Glomerular visceral epithelial cell (primary cell): Measurements from ENCODE around the gene MIPEP.
"Not testable (repeated sequence)": the region's sequence is repeated elsewhere in the genome, so short reads cannot be mapped to it uniquely, and the experiment has no call there.

Experiments
- DNase-seq: peaks from one replicate; pipeline ENCODE4 v3.0.0-alpha.2; 2016; ENCODE audit errors: extremely low spot score

The MIPEP gene

DNA sequence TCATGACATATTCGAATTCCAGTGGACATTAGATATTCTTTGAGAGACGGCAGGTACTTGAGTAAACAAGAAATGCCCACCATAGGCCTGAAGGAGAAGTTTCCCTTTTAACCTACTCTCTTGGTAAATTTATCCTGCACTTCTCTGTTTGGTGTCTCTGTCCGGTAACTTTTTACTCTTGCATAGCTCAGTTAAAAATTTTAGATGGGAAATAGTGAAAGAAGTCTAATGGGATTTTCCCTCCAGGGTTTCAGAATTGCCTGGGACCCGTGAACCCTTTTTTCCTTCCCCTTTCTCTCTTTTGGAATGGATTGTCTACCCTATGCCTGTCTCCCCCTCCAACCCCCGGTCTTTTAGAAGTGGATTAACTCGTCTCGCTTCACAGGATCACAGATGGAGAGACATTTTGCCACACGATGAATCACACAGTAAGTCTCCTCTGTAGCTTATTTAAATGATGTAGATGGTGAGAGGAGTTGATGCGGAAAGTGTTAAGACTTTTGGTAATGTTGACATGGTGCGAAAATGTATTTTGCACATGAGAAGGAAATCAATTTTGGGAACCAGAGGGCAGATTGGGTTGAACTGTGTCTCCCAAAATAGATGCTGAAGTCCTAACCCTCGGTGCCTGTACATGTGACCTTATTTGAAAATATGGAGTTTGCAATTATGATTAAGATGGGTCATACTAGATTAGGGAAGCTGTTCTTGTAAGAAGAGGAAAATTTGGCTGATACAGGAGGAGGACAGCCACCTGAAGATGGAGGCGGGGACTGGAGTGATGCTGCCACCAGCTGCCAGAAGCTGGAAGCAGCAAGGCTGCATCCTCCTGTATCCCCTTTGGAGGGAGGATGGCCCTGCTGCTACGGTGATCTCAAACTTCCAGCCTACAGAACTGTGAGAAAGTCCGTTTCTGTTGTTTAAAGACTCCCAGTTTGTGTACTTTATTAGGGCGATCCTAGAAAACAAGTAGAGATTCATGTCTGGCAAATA, 711 bp upstream of the MIPEP start:
- DNase-seq = peak; percentile 59

DNA sequence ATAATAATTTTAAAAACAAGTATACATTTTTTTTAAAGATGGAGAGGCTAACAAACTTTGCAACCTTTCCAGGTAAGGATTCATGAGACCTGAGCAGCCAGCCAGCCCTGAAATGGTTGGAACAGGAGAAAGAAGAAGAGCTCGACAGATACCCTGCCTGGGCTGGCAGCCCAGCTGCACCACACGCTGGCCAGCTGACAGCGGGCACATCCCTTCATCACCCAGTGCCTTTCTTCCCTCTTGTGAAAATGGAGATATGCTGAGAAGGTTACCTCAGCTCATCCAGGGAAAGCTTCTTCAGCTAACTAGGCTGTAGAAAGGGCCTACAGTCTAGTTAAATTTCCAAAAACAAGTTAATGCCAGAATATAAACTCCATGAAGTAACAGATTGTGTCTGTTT, 4.8 kb downstream of the MIPEP start:
- not testable (repeated sequence) for DNase-seq

DNA sequence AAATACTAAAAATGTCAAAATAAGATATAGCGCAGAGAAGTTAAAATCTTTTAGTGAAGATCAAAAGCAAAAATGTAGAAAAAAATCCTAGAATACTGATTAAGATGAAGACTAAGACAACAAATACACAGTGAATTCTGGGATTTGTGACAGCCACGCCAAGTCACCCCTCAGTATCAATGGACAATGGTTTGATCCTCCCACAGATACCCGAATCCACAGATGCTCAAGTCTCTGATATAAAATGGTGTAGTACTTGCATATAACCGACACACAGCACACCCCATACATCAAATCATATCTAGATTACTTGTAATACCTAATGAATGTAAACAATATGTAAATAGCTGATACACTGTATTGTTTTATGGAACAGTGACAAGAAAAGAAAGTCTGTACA, 5.9 kb downstream of the MIPEP start:
- DNase-seq = no peak

DNA sequence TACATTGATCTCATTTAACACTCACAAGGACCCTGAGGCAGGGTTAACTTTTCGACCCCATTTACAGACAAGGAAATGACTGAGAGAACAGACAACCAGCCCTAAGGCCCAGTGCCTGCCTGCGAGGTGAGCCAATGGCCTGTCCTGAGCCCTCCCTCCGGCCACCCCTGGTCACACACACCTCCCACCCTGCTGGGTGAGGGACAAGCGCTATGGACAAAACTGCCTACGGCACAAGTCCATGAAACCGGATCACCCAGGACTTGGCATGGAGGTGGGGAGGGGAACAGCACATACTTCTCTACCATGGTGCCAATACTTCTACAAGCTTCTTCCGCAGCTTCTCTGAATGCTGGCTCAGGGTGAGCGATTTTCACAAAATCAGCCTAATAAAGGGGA, 7.8 kb downstream of the MIPEP start:
- not testable (repeated sequence) for DNase-seq

- not testable (repeated sequence) for DNase-seq
Measured at GRCh38 chr13:23880493-23881401, 8.5 kb downstream of the MIPEP start.

DNA sequence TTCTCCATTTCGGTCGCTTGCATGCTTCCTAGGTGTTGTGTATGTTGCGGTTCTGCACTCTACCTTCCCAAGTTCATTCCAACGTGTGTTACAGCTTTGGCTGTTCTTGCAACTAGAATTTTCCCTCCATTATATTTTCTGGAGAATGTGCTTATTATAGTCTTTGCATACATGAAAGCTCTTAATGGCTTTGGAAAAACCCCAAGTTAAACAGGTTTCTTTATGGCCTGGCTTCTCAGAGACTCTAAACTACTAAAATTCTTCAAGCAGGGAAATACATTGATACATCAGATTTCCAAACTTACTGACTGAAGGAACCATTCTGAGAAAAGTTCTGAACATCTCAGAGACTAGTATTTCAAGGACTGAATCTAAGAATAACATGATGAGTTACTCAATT, 11.9 kb downstream of the MIPEP start:
- DNase-seq = no peak

DNA sequence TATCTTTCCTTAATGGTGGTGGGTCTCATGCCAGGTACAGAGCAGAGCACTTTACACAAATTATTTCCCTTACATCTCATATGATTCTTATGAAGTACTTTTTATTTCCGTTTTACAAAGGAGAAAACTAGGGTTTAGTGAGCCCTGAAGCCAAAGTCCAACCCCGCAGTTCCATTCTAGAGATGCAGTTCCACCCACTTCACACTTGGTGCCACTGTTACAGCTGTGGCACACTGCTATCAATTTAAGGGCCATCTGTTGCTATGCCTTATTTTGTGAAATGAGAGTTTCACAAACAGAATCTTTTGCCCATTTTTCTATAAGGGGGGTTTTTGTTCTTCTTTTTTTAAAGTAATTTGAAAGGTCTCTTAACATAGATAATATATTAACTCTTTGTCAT, 12.9 kb downstream of the MIPEP start:
- DNase-seq = peak; percentile 25

- DNase-seq = peak; percentile 23
Measured at GRCh38 chr13:23871616-23872220, 17.5 kb downstream of the MIPEP start.

DNA sequence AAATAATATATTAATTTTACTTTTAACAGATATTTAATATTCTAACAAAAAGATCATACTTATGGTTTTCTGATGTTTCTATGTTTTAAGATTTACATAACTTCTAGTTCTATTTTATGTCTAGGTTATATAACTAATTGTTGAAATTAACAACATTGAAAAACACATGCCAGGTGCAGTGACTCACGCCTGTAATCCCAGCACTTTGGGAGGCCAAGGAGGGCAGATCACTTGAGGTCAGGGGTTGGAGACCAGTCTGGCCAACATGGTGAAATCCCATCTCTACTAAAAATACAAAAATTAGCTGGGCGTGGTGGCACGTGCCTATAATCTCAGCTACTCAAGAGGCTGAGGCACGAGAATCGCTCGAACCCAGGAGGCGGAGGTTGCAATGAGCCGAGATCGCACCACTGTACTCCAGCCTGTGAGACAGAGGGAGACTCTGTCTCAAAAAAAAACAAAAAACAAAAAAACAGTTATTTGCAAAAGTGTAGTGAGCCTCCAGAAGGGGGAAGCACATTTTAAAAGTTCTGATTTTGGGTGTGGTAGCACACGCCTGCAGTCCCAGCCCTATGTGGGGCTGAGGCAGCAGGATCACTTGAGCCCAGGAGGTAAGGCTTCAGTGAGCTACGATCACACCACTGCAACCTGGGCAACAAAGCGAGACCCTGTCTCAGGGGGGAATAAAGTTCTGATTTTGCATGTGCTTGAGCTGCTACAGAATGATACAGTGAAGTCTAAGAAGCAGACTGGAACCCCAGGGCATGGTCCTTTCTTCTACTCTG, 18.7 kb downstream of the MIPEP start:
- no peak for DNase-seq

- peak; percentile 57 for DNase-seq
Measured at GRCh38 chr13:23868521-23868920, 20.7 kb downstream of the MIPEP start.

- peak; percentile 29 for DNase-seq
Measured at GRCh38 chr13:23867027-23867491, 22.1 kb downstream of the MIPEP start.

GRCh38 chr13:23866420-23867026, 22.7 kb downstream of the MIPEP start:
- DNase-seq = no peak

DNA sequence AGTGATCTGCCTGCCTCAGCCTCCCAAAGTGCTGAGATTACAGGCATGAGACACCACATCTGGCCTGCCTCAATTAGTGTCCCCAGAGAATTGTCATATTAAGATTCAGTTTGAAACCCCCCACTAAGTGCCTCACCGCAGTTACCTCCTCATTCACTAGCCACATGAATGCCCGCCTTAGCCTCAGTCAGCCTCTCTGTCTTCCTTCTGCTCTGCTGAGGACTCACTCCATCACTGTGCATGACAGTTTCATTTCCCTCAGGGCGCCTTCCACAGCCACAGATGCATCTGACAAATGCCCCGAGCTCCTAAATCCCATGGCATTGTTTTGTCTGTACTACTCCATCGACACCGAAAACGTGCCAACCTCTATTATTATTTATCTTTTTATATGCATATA, 23.3 kb downstream of the MIPEP start:
- DNase-seq = no peak

DNA sequence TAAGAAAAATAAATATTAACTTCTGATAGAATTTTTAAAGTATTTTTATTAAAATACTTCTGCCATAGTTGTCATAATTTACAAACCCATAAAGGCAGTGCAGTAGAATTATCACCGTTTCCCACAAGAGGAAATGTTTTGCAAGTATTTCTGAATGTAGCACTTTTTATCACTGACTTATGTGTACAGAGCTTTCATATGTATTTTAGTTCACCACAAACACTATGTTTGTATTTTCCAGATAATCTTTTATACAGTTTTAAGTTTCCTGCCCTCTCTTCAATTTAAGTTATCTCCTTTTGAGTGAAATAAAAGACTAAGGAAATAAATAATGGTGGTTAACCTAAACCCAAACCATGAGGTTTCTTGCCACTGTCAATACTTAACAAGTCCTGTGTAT, 24.2 kb downstream of the MIPEP start:
- DNase-seq = no peak

- DNase-seq = no peak
Measured at GRCh38 chr13:23861310-23861709, 27.9 kb downstream of the MIPEP start.

- no peak for DNase-seq
Measured at GRCh38 chr13:23859904-23860303, 29.3 kb downstream of the MIPEP start.

DNA sequence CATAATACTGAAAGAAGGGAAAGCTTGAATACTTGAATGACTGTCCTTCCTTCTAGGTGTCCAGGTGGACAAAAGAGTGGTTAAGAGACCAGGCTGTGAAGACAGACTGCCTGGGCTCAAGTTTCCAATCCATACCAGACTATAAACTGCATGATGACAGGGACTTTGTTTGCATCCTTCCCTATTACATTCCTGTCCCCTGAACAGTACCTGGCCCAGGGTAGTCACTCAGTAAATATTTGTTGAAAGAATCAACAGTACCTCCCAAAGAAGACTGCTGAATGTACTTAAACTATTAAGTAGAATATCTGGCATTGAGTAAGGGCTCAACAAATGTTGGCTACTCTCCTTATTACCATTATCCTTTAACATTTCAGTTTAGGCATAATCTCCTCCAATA, 29.7 kb downstream of the MIPEP start:
- DNase-seq = no peak

DNA sequence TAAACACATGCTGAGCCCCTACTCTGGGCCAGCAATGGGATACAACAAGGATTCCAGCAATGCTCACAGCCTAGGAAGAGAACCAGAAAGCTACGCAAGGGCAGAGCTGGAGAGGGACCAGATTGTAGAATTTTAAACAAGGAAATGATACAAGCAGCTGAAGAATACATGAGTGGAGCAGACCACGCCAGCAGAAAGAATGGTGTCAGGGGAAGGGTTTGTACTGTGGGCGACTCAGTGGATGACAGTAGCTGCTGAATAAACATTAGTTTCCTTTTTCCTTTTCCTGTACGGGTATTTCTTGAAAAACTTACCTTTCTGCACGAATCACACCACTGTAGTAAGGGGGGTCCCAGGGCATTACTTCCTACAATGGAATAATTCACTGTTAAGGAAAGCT, 30.7 kb downstream of the MIPEP start:
- DNase-seq = no peak

GRCh38 chr13:23856008-23856750, 33.0 kb downstream of the MIPEP start:
- DNase-seq = no peak

- no peak for DNase-seq
Measured at GRCh38 chr13:23855360-23855759, 33.8 kb downstream of the MIPEP start.
